HG02798 (cell line): Measurements from ENCODE around the gene MFN2.
A peak's percentile ranks its signal among the peaks of the same experiment; 100 is the strongest.
"Not testable (repeated sequence)": the region's sequence is repeated elsewhere in the genome, so short reads cannot be mapped to it uniquely, and the experiment has no call there.

Source experiments
- ATAC-seq: cut with Tn5 transposase; IDR thresholded peaks from one replicate; pipeline ENCODE4 v1.9.1; 2021; ENCODE audit warnings: mild to moderate bottlenecking; ENCODE audit not compliant: unreplicated experiment, poor library complexity

MFN2 gene

DNA sequence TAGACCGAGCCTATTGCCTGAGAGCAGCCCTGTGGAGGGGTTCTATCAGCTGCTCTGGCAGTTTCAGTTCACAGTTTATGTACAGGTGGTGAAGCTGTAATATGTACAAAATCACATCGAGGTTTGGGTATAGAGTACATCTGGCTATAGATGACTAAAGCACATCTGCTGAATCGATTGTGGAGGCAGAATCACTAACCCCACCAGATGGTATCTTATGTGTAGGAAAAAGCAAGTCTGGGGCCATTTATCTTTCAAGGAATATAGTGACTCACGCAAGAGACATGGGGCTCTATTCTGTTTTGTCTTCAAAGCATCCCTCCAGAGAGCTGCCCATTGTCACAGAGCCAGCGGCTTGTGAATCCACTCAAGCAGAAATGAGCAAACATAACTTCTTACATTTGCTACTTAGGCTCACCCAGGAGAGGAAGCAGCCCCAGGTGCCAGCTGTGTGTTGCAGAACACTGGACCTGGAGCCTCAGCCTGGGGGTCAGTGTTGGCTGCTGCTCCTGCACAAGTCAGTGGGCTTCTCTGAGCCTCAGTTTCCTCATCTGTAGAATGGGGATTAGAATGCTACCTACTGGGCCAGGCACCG lies 60.3 kb downstream of the MFN2 start:
- ATAC-seq = peak; percentile 73

DNA sequence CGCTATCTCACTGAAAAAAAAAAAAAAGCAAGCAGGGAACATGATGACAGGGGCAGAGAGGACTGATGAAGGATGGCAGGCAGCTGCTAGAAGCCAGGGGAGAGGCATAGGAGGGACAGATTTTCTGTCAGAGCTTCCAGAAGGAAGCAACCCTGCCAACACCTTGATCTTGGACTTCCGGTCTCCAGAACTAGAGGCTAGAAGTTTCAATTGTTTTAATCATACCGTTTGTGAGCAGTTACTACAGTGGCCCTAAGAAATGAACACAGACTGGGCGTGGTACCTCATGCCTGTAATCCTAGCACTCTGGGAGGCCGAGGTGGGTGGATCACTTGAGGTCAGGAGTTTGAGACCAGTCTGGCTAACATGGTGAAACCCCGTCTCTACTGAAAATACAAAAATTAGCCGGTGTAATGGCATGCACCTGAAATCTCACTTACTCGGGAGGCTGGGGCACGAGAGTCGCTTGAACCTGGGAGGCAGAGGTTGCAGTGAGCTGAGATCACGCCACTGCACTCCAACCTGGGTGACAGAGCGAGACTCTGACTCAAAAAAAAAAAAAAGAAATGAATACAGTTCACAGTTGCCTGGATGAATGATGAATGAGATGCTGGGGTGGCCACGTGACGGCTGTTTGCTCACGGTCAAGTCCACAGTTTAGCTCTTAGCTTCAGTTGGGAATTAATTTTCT lies 64.1 kb downstream of the MFN2 start:
- ATAC-seq = not testable (repeated sequence)

DNA sequence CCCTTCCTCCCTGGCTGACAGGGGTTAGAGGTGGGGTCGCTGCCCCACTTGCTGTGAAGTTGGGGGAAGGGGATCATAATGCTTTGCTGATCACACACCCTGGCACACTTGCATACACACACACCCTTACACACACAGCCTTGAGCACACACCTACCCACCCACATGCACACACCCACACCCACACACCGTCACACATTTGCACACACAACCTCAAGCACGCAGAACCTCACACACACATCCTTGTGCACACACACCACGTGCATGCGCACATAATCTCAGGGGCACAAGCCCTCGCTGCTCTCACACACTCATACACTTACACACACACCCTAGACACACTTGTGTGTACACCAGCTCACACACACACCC lies 66.5 kb downstream of the MFN2 start:
- no peak for ATAC-seq

DNA sequence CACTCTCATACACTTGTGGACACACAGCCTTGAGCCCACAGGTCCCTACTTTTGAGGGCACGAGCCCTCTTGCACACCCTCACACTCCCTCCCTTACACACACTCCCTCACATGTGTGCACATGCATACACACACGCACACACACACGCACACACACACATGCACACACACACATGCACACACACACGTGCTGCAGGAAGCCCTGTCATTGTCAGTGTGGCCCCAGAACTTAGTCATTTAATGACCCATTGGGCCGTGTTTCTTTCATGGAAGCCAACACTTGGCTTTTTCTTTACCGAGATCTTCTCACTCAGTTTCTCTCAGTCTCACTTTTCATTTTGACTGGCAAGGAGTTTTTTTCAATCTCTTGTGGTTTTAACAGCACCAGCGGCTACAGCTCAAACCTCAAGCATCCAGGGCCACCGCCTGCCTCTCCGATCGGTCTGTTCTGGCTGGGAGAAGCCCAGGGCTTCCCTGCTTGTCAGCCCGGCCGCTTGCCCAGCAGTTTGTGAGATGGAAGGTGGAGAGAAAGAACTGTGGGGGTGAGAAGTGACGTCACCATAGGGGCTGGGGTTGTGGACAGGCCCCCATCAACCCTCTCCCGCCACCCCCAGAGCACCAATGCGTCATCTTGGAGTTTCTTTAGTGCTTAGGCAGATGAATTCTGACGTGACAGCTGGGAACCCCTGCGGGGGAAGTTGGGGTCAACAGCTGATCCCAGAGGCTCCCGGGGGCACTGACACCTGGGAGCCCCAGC lies 67.1 kb downstream of the MFN2 start:
- peak; percentile 46 for ATAC-seq

DNA sequence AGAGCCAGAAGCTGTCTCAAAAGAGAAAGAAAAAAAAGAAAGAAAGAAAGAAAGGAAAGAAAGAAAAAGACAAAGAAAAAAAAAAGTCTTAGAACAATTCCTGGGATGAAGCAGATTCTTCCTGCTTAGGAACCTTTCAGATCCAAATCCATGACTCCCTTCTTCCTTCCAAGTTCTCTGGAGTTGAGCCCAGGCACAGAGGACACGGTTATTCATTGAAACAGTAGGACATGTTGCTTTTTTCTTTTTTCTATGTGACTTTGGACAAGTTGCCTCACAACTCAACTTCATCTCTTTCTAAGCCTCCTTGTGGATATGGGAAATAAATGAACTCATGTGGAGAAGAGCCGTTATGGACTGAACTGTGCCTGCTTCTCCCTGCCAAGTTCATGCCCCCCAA lies 68.1 kb downstream of the MFN2 start:
- ATAC-seq = no peak

DNA sequence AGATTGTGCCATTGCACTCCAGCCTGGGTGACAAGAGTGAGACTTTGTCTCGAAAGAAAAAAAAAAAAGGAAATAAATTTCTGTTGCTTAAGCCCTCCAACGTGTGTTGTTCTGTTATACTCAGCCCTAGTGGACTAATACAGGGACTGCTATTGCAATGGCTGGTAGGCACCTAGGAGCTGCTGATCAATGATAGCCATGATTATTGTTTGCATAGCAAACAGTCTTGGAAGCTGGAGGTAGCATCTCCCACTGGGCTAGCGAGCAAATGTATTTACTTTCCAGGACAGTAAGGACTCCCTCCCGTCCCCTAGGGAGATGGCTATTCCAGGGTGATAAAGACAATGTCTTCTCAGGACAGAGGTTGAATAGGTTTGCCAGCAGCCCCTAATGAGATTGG lies 69.4 kb downstream of the MFN2 start:
- no peak for ATAC-seq

DNA sequence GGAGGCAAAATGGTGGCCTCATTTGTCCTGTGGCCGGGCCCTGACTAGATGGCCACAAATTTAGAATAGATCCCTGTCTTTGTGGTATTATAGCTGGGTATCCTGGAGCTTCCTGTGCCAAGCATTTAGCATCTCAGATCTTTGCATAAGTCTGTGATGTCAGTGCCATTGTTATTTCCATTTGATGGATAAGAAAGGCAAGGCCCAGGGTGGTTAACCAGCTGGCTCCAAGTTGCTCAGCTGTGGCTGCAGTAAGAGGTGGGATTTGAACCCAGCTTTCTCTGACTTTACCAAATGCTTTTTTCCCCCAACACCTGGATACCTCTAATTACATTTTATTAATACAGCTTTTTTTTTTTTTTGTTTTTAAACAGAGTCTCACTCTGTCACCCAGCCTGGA lies 71.1 kb downstream of the MFN2 start:
- ATAC-seq = no peak

DNA sequence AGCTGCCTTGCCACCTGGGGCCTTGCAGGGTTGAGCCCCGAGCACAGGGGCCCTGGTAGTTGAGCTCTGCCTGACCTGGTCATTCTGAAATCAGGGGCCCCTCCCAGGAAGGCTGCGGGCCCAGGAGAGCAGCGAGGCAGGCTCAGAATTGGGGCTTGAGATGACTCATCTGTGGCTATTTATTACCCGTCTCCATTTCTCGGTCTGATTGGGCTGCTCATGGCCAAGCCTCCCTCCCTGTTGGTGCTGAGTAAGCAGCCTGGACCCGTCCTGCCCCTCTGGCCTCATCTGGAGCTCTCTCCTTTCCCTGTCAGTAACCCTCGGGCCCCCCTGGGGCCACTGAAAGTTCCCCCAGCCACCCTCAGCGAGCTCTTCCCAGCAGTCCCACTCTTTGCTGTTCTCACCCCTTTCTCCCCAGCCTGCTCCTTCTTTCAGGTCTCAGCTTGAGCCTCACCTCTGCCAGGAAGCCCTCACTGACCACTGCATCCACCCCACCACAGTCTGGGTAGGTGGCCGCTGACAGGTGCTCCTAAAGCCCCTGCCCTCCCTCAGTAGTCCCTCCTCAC lies 71.8 kb downstream of the MFN2 start:
- ATAC-seq = peak; percentile 76

DNA sequence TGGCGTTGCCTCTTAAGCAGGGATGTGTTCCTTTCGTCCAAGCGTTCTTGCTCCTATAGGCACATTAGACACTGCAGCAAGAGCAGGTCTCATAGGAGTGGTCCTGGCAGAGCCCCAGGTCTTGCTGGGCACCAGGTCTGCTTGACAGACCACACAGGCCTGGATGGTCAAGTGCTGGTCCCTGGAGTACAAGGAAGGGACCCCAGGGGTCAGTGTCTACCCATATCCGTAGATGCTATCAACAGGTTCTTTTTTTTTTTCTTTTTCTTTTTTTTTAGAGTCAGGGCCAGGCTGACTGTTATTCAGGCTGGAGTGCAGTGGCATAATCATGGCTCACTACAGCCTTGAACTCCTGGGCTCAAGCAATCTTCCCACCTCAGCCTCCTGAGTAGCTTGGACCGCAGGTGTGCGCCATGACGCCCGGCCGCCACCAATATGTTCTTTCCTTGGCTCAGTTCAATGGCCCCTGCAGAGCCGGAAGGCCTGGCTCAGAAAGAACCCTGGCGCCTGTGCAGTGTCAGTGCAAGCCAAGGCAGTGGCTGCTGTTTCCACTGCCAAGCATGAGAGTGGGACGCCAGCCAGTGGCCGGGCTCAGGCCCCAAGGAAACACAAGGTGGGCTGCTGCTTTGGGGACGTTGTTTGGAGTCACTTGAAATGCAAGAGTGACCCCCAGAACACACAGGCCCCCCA lies 72.9 kb downstream of the MFN2 start:
- ATAC-seq = no peak

DNA sequence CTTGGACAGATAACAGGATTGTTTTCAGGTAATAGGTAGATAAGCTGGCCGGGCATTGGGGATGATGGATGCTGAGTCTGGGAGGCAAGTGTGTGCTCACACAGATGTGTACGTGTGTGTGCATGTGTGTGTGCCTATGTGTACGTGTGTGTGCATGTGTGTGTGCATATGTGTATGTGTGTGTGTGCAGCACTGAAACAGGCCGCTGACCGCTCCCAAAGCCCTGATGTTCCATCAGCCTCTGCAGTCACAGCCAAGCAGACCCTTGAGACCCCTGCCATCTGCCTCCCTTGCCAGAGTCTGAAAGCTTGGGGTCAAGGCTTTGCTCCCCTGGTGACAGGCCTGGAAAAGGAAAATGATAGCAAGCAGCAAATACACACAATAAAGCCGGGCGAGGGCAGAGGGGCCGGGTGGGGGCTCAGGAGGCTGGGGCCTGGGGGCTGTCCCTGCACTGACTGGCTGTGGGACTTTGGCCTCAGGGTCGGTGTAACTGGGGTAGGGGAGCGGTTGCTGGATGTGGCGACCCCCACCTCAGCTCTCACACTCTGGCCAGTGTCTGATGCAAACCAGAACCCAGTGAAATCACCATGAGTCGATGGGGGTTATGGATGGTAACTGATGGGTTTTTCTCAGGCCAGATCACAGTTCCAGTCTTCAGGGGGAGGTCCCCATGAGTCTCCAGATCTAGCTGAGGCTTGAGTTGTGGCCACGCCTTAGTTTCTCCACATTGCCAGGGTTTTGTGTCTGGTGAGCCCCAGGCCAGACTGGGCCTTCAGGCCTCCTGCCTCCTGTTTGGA lies 73.7 kb downstream of the MFN2 start:
- peak; percentile 28 for ATAC-seq

DNA sequence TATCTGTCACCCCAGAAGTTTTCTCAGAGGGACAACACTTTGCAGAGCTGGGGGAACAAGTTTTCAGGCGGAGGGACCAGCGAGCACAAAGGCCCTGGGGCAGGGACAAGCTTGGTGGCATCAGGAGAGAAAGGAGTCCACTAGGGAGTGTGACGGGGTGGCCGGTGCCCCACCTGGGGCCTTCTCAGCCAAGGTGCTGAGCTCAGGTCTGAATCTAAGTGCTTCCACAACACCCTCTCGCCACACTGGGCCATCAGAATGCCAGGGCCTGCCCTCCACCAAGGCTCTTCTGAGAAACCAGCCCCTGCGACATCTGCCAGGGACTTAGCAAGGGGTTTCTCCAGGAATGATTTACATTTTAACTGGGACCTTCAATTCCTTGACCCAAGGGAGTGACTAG lies 75.0 kb downstream of the MFN2 start:
- no peak for ATAC-seq

DNA sequence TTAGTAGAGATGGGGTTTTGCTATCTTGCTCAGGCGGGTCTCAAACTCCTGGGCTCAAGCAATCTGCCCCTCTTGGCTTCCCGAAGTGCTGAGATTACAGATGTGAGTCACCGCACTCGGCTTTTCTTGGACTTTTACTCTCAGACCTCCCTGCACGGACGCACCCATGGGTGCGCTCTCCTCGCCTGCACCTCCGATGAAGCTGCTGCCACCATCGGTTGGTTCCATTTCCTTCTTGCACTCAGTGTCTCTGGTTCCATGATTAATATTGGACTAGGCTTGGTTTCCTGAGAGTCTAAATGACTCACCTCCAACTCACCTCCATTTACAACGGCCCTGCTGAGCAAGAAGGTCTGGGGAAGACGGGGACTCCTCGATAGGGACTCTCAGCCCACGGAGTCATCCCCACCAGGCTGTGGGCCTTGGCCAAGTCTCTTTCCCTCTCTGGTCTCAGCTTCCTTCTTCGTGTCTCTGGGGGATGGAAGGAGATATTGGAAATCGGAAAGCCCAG lies 76.1 kb downstream of the MFN2 start:
- ATAC-seq = no peak

DNA sequence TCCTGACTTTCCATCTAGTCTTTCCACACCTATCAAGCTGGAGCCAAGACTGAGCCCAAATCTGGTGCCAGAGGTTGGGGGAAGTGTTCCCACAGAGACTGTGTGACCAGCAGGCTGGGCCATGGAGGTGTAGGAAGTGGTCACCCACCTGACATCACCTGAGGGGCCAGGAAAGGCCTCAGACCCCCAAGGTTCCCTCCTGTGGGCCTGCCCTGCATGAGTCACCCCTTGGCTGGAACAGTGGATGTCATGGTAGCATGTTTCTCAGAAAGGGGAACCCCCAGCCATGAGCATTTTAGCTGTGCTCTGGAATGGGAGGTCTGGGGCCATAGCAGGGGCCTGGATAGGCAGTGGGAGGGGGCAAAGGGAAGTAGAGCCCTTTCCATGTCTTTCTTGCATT lies 77.1 kb downstream of the MFN2 start:
- ATAC-seq = no peak

DNA sequence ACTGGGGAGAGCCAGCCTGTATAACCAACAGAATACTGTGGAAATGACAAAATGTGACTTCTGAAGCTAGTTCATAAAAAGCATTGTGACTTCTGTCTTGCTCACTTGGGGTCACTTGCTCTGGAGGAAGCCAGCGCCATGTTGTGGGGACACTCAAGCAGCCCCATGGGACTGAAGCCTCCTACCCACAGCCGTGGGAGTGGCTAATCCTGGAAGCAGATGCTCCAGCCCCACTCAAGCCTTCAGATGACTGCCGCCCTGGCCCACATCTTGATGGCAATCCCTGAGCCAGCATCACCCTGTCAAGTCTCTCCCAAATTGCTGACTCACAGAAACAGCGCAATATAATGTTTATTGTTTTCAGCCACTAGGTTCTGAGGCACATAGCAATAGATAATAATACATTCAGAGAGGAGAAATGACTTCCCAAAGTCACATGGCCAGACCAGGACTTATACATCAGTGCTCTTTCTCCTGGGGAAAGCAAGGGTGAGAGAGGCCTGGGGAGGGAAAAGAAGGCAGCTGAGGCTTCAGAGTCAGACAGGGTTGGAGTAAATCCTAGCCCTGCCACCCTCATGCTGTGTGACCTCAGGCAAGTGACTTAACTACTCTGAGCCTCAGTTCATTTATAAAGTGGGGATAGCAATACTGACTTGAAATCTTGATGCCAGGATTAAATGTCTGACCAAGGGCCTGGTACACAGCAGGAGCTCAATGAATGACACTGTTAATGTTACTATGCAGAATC lies 77.9 kb downstream of the MFN2 start:
- no peak for ATAC-seq

DNA sequence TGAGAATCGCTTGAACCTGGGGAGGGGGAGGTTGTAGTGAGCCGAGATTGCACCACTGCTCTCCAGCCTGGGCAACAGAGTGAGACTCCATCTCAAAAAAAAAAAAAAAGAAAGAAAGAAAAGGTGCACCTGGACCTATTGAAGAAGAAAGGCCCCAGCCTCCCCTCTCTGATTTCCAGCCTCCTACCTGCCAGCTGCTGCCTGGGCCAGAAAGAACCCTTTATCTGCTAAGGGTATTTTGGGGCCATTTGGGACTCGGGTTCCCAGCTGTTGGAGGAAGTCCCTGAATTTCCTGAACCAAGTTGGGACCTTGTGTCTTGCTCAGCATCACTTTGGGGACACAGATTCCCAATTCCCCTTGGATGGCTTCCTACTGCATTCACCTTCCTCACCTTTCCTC lies 79.0 kb downstream of the MFN2 start:
- ATAC-seq = no peak

DNA sequence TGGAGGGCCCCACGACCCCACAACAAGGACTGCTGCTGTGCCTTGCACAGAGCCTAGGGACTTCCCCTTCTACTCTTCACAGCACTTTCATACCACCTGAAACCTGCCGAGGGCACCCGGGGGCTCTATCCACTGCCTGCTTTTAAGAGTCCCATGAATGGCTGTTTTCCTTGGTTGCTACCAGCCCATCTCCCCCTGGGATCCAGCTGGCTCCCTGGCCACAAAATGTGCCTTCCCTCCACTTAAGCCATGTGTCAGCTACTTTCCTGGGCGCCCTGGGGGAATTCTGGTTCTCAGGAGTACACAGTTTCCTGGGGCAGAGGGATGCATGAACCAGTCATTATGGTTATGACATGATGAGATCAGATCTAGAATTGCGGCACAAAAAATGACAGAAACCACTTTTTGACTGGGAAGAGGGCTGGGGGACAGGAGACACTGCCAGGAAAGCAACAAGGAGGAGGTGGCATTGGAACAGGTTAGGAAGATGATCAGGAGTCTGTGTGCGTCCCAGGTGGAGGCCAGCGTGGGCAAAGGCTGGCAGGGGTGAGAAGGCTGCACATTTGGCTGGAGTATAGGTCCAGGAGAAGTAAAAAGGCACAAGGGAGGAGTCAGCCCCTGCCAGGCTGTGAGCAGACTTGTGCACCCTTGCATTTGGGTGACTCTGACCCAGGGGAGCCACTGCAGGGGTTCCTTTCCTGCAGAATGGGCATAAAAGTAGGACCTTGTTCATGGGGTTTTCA lies 79.6 kb downstream of the MFN2 start:
- ATAC-seq = no peak

DNA sequence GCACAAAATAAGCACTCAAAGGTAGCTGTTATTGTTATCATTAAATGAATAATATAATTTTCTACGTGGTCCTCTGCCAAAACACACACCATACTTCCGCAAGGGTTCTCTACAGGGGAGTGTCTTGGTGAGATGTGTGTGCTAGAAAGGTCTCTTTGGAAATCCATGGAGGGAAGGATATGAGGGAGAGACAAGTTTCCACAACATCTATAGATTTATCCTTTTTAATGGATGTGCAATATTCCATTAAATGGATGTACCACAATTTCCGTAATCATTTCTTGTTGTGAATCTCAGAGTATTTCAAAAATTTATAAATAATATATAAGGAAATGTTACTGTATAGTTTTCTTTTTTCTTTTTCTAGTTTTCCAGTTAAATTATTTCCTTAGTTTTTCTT lies 80.3 kb downstream of the MFN2 start:
- ATAC-seq = no peak
